Neural progenitor cell (in vitro differentiated cells): ENCODE results near the gene PRCC. TPM values are rescaled to one million over a fixed set of nuclear protein-coding genes. Genes with fewer than 3 reads are reported as not detected.

Experiments
- DNase-seq: peaks from one replicate; pipeline ENCODE4 v3.0.0-alpha.2; 2016; ENCODE audit warnings: low spot score
- H2AFZ ChIP-seq: fragments of 200-600 bp; sonication (generic); replicated peaks from 2 replicates; pipeline ENCODE4 v1.6.1; 2016; ENCODE audit warnings: antibody characterized with exemption
- H3F3A ChIP-seq: fragments of 200-600 bp; sonication (generic); 2 replicates; pipeline ENCODE4 v1.6.1; 2016; ENCODE audit warnings: antibody characterized with exemption, low read depth
- H3K27ac ChIP-seq: fragments of 200-600 bp; sonication (generic); 2 replicates; pipeline ENCODE4 v1.5.1; 2016; ENCODE audit warnings: mild to moderate bottlenecking
- H3K27me3 ChIP-seq: fragments of 200-600 bp; sonication (generic); 2 replicates; pipeline ENCODE4 v1.6.1; 2016; ENCODE audit warnings: mild to moderate bottlenecking, moderate library complexity
- H3K36me3 ChIP-seq: fragments of 200-600 bp; sonication (generic); 2 replicates; pipeline ENCODE4 v1.5.1; 2016
- H3K4me1 ChIP-seq: fragments of 200-600 bp; sonication (generic); 2 replicates; pipeline ENCODE4 v1.6.1; 2016; ENCODE audit warnings: mixed run types
- H3K4me2 ChIP-seq: fragments of 200-600 bp; sonication (generic); 2 replicates; pipeline ENCODE4 v1.6.1; 2016
- H3K4me3 ChIP-seq: fragments of 200-600 bp; sonication (generic); 2 replicates; pipeline ENCODE4 v1.5.1; 2016
- H3K79me2 ChIP-seq: fragments of 200-600 bp; sonication (generic); 2 replicates; pipeline ENCODE4 v1.6.1; 2016; ENCODE audit warnings: low read depth
- H3K9ac ChIP-seq: fragments of 200-600 bp; sonication (generic); 2 replicates; pipeline ENCODE4 v1.6.1; 2016
- H3K9me3 ChIP-seq: fragments of 200-600 bp; sonication (generic); 2 replicates; pipeline ENCODE4 v1.5.1; 2016; ENCODE audit warnings: low read depth
- H4K20me1 ChIP-seq: fragments of 200-600 bp; sonication (generic); 2 replicates; pipeline ENCODE4 v1.6.1; 2016; ENCODE audit warnings: low read depth
- H3K27ac Mint-ChIP-seq: 3 replicates; pipeline ENCODE4 v1.8.0; 2021; ENCODE audit warnings: mixed read lengths
- H3K27me3 Mint-ChIP-seq: 2 replicates; pipeline ENCODE4 v1.8.0; 2022; ENCODE audit warnings: low read depth, mild to moderate bottlenecking, inconsistent platforms, moderate library complexity, mixed read lengths; ENCODE audit not compliant: insufficient read depth
- H3K36me3 Mint-ChIP-seq: 3 replicates; pipeline ENCODE4 v1.8.0; 2021; ENCODE audit warnings: mixed read lengths
- H3K4me1 Mint-ChIP-seq: 3 replicates; pipeline ENCODE4 v1.8.0; 2021; ENCODE audit warnings: mixed read lengths
- H3K4me3 Mint-ChIP-seq: 3 replicates; pipeline ENCODE4 v1.8.0; 2021; ENCODE audit warnings: mild to moderate bottlenecking, moderate library complexity, mixed read lengths
- H3K9me3 Mint-ChIP-seq: 3 replicates; pipeline ENCODE4 v1.8.0; 2020; ENCODE audit warnings: mixed read lengths
- CTCF ChIP-seq: fragments of 200-600 bp; sonication (generic); IDR thresholded peaks from 2 replicates; pipeline ENCODE4 v1.5.1; 2017; ENCODE audit warnings: antibody characterized with exemption, mild to moderate bottlenecking
- EZH2 ChIP-seq: fragments of 200-600 bp; sonication (generic); IDR thresholded peaks from 2 replicates; pipeline ENCODE4 v1.6.1; 2017; ENCODE audit warnings: antibody characterized with exemption, mild to moderate bottlenecking, moderate library complexity
- EZH2phosphoT487 ChIP-seq: fragments of 200-600 bp; sonication (generic); IDR thresholded peaks from 2 replicates; pipeline ENCODE4 v1.6.1; 2017; ENCODE audit warnings: antibody characterized with exemption
- total RNA-seq: library from RNA; depleted of rRNA; stranded (reverse); fragments of >200 nt; gene quantifications from 2 replicates; pipeline ENCODE4 v1.2.3, GENCODE V29; 2015; ENCODE audit warnings: low replicate concordance

The PRCC gene
- total RNA-seq, 1 donor from 2014 or later = 30.1 TPM

DNA sequence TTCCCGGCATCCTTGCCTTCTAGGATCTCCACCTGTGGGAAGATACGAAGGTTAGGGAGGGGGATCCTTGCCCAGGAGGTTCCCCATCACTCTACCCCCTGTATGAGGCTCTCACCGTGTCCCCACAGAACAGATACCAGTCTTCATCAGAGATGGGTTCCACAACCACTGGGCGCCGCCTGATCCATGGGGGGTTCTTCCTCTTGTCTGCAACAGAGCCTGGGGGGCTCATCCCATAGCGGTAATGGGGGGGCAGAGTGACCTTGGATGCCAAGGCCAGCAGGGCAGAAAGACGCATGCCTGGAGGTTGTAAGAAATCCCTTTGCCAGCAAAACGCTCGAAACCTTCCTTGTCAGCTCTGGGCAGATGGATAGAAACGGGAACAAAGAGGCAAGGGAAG, 28.9 kb upstream of the PRCC start:
- no peak overlapping the region for H3K4me3 Mint-ChIP-seq
- H3K36me3 ChIP-seq = no peaks in the 10 kb centered on the region
- H3K27ac Mint-ChIP-seq = no peak overlapping the region
- no peak overlapping the region for H2AFZ ChIP-seq
- H3K79me2 ChIP-seq = peaks cover 16% of the 10 kb centered on the region
- H3K9me3 ChIP-seq = no peaks in the 10 kb centered on the region
- no peak overlapping the region for H3K4me2 ChIP-seq
- H3K4me1 Mint-ChIP-seq = peaks cover 22% of the 10 kb centered on the region
- TF ChIP-seq EZH2phosphoT487 (no peak), EZH2 (no peak), CTCF (no peak)
- H3F3A ChIP-seq = peaks cover 34% of the 10 kb centered on the region
- peaks cover 10% of the 10 kb centered on the region for H3K4me1 ChIP-seq
- no peak overlapping the region for H3K9ac ChIP-seq
- H3K27me3 ChIP-seq = no peaks in the 10 kb centered on the region
- no peaks in the 10 kb centered on the region for H3K9me3 Mint-ChIP-seq
- H3K27me3 Mint-ChIP-seq = no peaks in the 10 kb centered on the region
- no peak overlapping the region for H3K4me3 ChIP-seq
- DNase-seq = no peak
- H3K36me3 Mint-ChIP-seq = peaks cover 13% of the 10 kb centered on the region
- H3K27ac ChIP-seq = no peak overlapping the region
- no peaks in the 10 kb centered on the region for H4K20me1 ChIP-seq

DNA sequence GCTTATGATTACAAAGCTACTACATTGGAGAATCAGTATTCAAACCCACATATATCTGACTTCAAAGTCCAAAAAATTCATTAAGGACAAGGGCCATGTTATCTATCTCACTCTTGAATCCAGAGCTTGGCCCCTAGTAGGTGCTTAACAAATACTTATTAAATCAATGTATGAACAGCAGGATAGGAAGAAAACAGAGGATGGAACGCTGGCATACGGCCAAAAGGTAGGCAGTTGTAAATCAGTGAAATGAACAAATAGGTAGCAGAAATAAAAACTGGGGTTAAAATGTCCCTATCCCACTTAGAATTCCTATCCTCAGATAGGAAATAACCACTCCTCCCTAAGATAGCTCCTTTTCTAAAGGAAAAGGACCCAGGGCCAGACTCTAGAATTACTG, 28.4 kb upstream of the PRCC start:
- Mint-ChIP-seq H3K27me3 (no peaks in the 10 kb centered on the region), H3K27ac (no peak overlapping the region), H3K4me1 (peaks cover 22% of the 10 kb centered on the region), H3K36me3 (peaks cover 13% of the 10 kb centered on the region), H3K9me3 (no peaks in the 10 kb centered on the region), H3K4me3 (peak overlapping the region; percentile 36)
- Histone ChIP-seq H3K27me3 (no peaks in the 10 kb centered on the region), H4K20me1 (no peaks in the 10 kb centered on the region), H3K27ac (no peak overlapping the region), H3K79me2 (peaks cover 20% of the 10 kb centered on the region), H3F3A (peaks cover 38% of the 10 kb centered on the region), H3K9ac (no peak overlapping the region), H3K4me2 (no peak overlapping the region), H3K9me3 (no peaks in the 10 kb centered on the region), H3K36me3 (no peaks in the 10 kb centered on the region), H3K4me1 (peaks cover 10% of the 10 kb centered on the region), H2AFZ (no peak overlapping the region), H3K4me3 (no peak overlapping the region)
- no peak for DNase-seq
- no peak for TF ChIP-seq EZH2phosphoT487
- no peak for TF ChIP-seq EZH2
- TF ChIP-seq CTCF = no peak

DNA sequence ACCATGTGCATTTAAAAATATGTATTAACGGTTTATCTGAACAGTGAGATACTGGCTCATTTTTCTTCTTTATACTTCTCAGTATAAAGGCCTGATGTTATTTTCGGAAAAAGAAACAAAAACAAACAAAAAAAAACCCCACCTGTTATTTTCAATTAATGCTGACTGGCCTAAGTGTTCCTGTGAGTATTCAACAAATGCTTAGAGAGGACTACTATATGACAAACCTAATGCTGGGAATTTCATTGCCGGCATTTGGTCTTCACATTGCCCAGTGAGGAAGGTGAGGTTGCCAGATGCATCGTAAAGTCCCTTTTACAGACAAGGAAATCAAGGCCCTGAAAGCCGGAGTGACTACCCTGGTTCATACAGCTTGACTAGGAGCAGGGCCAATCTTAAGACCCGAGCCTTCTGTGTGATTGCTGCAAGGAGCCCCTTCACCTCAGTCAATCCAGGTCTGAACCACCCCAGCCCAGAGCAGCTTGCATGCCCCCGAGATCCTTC, 27.0 kb upstream of the PRCC start:
- no peak for TF ChIP-seq EZH2phosphoT487
- TF ChIP-seq CTCF = no peak
- Mint-ChIP-seq H3K27ac (peak overlapping the region; percentile 76), H3K27me3 (no peaks in the 10 kb centered on the region), H3K36me3 (peaks cover 17% of the 10 kb centered on the region), H3K9me3 (no peaks in the 10 kb centered on the region), H3K4me3 (peak overlapping the region; percentile 94), H3K4me1 (peaks cover 26% of the 10 kb centered on the region)
- no peaks in the 10 kb centered on the region for H3K36me3 ChIP-seq
- no peak for DNase-seq
- peaks cover 10% of the 10 kb centered on the region for H3K4me1 ChIP-seq
- H3K27me3 ChIP-seq = no peaks in the 10 kb centered on the region
- peak overlapping the region; percentile 62 for H3K9ac ChIP-seq
- H3K27ac ChIP-seq = no peak overlapping the region
- peaks cover 33% of the 10 kb centered on the region for H3K79me2 ChIP-seq
- H2AFZ ChIP-seq = peak overlapping the region; percentile 47
- H3K4me2 ChIP-seq = peak overlapping the region; percentile 86
- peaks cover 45% of the 10 kb centered on the region for H3F3A ChIP-seq
- peak overlapping the region; percentile 64 for H3K4me3 ChIP-seq
- peaks cover 4% of the 10 kb centered on the region for H4K20me1 ChIP-seq
- no peaks in the 10 kb centered on the region for H3K9me3 ChIP-seq
